Measurements from ENCODE around the gene OR2A25. TPM values are rescaled to one million over a fixed set of nuclear protein-coding genes. Genes with fewer than 3 reads are reported as not detected.

OR2A25 gene
- total RNA-seq, 1 donor from 2014 or later = not detected

- H3K4me3 ChIP-seq = no peak within 1 kb of the TSS
- no peaks in the 10 kb centered on the region for H3K27me3 ChIP-seq
- H3K36me3 ChIP-seq = no peaks in the 10 kb centered on the region
- no peaks in the 10 kb centered on the region for H3K4me1 ChIP-seq
- intact Hi-C loops (cut with DNase I) = no loop called here
- H3K9me3 ChIP-seq = no peaks in the 10 kb centered on the region
- TF ChIP-seq, protein P1, sequence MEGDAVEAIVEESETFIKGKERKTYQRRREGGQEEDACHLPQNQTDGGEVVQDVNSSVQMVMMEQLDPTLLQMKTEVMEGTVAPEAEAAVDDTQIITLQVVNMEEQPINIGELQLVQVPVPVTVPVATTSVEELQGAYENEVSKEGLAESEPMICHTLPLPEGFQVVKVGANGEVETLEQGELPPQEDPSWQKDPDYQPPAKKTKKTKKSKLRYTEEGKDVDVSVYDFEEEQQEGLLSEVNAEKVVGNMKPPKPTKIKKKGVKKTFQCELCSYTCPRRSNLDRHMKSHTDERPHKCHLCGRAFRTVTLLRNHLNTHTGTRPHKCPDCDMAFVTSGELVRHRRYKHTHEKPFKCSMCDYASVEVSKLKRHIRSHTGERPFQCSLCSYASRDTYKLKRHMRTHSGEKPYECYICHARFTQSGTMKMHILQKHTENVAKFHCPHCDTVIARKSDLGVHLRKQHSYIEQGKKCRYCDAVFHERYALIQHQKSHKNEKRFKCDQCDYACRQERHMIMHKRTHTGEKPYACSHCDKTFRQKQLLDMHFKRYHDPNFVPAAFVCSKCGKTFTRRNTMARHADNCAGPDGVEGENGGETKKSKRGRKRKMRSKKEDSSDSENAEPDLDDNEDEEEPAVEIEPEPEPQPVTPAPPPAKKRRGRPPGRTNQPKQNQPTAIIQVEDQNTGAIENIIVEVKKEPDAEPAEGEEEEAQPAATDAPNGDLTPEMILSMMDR (IDR thresholded peaks at IDR 0.05) = no peak
- TF ChIP-seq POLR2AphosphoS5 (IDR thresholded peaks at IDR 0.05; ENCODE audit: insufficient read depth in 1 of 2, low read depth in 1 of 2) (no peak), POLR2A (IDR thresholded peaks at IDR 0.05) (no peak)
- no peak within 1 kb of the TSS for H3K27ac ChIP-seq
- no peak for DNase-seq (ENCODE audit: extremely low spot score in 2 of 2)
Measured at GRCh38 chr7:144109283-144109682, 39.7 kb downstream of the OR2A25 start, which contains the start of gene OR2A2. OR2A2 (plus strand) TSS chr7:144109583; CDS start chr7:144109583, 0 bp downstream.

- Histone ChIP-seq H3K9me3 (no peaks in the 10 kb centered on the region), H3K4me1 (no peaks in the 10 kb centered on the region), H3K27ac (no peak overlapping the region), H3K27me3 (no peaks in the 10 kb centered on the region), H3K4me3 (no peak overlapping the region), H3K36me3 (no peaks in the 10 kb centered on the region)
- no peak for TF ChIP-seq POLR2AphosphoS5 (IDR thresholded peaks at IDR 0.05; ENCODE audit: insufficient read depth in 1 of 2, low read depth in 1 of 2)
- no peak for TF ChIP-seq POLR2A (IDR thresholded peaks at IDR 0.05)
- TF ChIP-seq, protein P1 (IDR thresholded peaks at IDR 0.05) = no peak
- DNase-seq (ENCODE audit: extremely low spot score in 2 of 2) = no peak
- intact Hi-C loops (cut with DNase I) = no loop called here
Measured at GRCh38 chr7:144110272-144110671, 40.7 kb downstream of the OR2A25 start.

- no peak for TF ChIP-seq POLR2AphosphoS5 (IDR thresholded peaks at IDR 0.05; ENCODE audit: insufficient read depth in 1 of 2, low read depth in 1 of 2)
- TF ChIP-seq POLR2A (IDR thresholded peaks at IDR 0.05) = no peak
- TF ChIP-seq, protein P1 (IDR thresholded peaks at IDR 0.05) = no peak
- no peak overlapping the region for H3K27ac ChIP-seq
- no peak for DNase-seq (ENCODE audit: extremely low spot score in 2 of 2)
- no peak overlapping the region for H3K4me3 ChIP-seq
- H3K4me1 ChIP-seq = no peaks in the 10 kb centered on the region
- no peaks in the 10 kb centered on the region for H3K36me3 ChIP-seq
- no peaks in the 10 kb centered on the region for H3K9me3 ChIP-seq
- H3K27me3 ChIP-seq = no peaks in the 10 kb centered on the region
- intact Hi-C loops (cut with DNase I) = no loop called here
Measured at GRCh38 chr7:144113651-144114050, 44.0 kb downstream of the OR2A25 start.

GRCh38 chr7:144118341-144118740 is 48.7 kb downstream of the OR2A25 start:
- Histone ChIP-seq H3K36me3 (no peaks in the 10 kb centered on the region), H3K9me3 (no peaks in the 10 kb centered on the region), H3K27me3 (no peaks in the 10 kb centered on the region), H3K27ac (no peak overlapping the region), H3K4me1 (no peaks in the 10 kb centered on the region), H3K4me3 (no peak overlapping the region)
- intact Hi-C loops (cut with DNase I) = no loop called here
- DNase-seq (ENCODE audit: extremely low spot score in 2 of 2) = no peak
- TF ChIP-seq, protein P1 (IDR thresholded peaks at IDR 0.05) = no peak
- no peak for TF ChIP-seq POLR2A (IDR thresholded peaks at IDR 0.05)

DNA sequence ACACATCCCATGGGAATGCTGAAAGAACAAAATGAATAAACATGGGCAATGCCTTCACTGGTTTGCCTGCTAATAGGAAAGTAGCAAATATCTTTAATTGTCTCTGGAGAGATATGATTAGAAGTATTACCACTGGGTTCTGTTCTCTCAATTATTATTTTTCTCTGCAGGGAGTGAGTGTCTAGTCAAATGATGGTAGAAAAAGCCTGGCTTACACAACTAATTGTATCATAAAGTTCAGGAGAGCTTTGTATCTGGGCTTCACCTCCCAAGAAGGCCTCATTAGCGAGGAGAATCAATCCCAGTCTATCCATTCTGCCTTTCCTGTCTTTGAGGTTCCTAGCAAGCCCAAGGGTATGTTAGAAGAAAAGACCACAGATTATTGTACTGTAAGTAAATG is 53.3 kb downstream of the OR2A25 start, which contains the start of gene OR2A14:
OR2A14 (plus strand) TSS at position 301 of the 400 bp plus-strand sequence. CDS start 5,937 bp downstream, outside the sequence.
- no peaks in the 10 kb centered on the region for H3K4me1 ChIP-seq
- H3K4me3 ChIP-seq = no peak within 1 kb of the TSS
- no peaks in the 10 kb centered on the region for H3K9me3 ChIP-seq
- no peak for DNase-seq (ENCODE audit: extremely low spot score in 2 of 2)
- H3K27ac ChIP-seq = no peak within 1 kb of the TSS
- TF ChIP-seq POLR2AphosphoS5 (IDR thresholded peaks at IDR 0.05; ENCODE audit: insufficient read depth in 1 of 2, low read depth in 1 of 2) (no peak), POLR2A (IDR thresholded peaks at IDR 0.05) (no peak)
- TF ChIP-seq, protein P1 (IDR thresholded peaks at IDR 0.05) = no peak
- intact Hi-C loops (cut with DNase I) = no loop called here
- no peaks in the 10 kb centered on the region for H3K27me3 ChIP-seq
- no peaks in the 10 kb centered on the region for H3K36me3 ChIP-seq

Small RNAs within 50 kb of the gene (small RNA-seq; reads per million reads assigned to genes)
- not detected for gene OR2A41P

Other genes with a start within 250 kb of the OR2A25 start
- 50.1 TPM for gene TCAF1, start 167.6 kb upstream of the OR2A25 start, total RNA-seq
- not detected for gene OR2F2, start 134.6 kb upstream of the OR2A25 start, total RNA-seq
- not detected for gene OR2F1, start 115.0 kb upstream of the OR2A25 start, total RNA-seq
- gene OR6B1, start 69.5 kb upstream of the OR2A25 start, total RNA-seq = not detected
- gene OR2A5, start 20.9 kb upstream of the OR2A25 start, total RNA-seq = not detected
- gene OR2A12, start 16.5 kb downstream of the OR2A25 start, total RNA-seq = not detected
- gene OR2A2, start 39.8 kb downstream of the OR2A25 start, total RNA-seq = not detected
- not detected for gene OR2A14, start 53.4 kb downstream of the OR2A25 start, total RNA-seq
- gene CTAGE4, start 113.7 kb downstream of the OR2A25 start, total RNA-seq = 6.6 TPM
- gene ARHGEF35, start 126.0 kb downstream of the OR2A25 start, total RNA-seq = 8.3 TPM
- gene OR2A42, start 169.8 kb downstream of the OR2A25 start, total RNA-seq = not detected
- gene OR2A7, start 195.0 kb downstream of the OR2A25 start, total RNA-seq = 7.4 TPM
- 0.98 TPM for gene CTAGE8, start 199.5 kb downstream of the OR2A25 start, total RNA-seq
- 0.25 TPM for gene OR2A1, start 242.6 kb downstream of the OR2A25 start, total RNA-seq

Measured in vagina (tissue), 2 donors.